ENCODE results near the gene IQSEC1.

DNA sequence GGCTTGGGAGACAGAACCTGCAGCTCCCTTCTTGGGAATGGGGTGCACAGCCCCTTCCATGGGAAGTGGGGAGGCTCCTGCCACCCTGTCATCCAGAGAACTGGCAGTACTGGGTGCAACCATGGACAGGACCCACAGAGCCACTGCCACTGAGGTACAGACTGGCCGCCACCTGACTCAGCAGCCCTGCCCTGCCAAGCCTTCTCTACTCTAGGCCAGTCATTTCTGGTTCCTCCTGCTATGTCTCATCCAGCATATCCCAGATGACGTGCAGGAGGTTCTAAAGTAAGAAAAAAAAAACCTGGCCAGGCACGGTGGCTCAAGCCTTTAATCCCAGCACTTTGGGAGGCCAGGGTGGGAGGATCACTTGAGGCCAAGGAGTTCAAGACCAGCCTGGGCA is 155.0 kb downstream of the IQSEC1 start:
- TF ChIP-seq, protein P1, sequence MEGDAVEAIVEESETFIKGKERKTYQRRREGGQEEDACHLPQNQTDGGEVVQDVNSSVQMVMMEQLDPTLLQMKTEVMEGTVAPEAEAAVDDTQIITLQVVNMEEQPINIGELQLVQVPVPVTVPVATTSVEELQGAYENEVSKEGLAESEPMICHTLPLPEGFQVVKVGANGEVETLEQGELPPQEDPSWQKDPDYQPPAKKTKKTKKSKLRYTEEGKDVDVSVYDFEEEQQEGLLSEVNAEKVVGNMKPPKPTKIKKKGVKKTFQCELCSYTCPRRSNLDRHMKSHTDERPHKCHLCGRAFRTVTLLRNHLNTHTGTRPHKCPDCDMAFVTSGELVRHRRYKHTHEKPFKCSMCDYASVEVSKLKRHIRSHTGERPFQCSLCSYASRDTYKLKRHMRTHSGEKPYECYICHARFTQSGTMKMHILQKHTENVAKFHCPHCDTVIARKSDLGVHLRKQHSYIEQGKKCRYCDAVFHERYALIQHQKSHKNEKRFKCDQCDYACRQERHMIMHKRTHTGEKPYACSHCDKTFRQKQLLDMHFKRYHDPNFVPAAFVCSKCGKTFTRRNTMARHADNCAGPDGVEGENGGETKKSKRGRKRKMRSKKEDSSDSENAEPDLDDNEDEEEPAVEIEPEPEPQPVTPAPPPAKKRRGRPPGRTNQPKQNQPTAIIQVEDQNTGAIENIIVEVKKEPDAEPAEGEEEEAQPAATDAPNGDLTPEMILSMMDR (IDR thresholded peaks at IDR 0.05; ENCODE audit: insufficient read depth, low read depth, low read length): no peak
- no peak for TF ChIP-seq EZH2 (IDR thresholded peaks at IDR 0.05; ENCODE audit: insufficient read depth, low read length)
